ENCODE data around the gene MRPL21.
A peak's percentile ranks its signal among the peaks of the same experiment; 100 is the strongest.
"Not testable (repeated sequence)": the region's sequence is repeated elsewhere in the genome, so short reads cannot be mapped to it uniquely, and the experiment has no call there.

MRPL21 gene

GRCh38 chr11:68905421-68906360, 2.1 kb upstream of the MRPL21 start:
- peaks cover 32% of the 10 kb centered on the region for H3K36me3 Mint-ChIP-seq (ENCODE audit: low read depth)
- peak overlapping the region; percentile 72 for H3K27ac Mint-ChIP-seq
- H3K9me3 Mint-ChIP-seq: no peaks in the 10 kb centered on the region
- H3K4me3 Mint-ChIP-seq: peak overlapping the region; percentile 96
- H3K4me1 Mint-ChIP-seq (ENCODE audit: low read depth): peaks cover 33% of the 10 kb centered on the region
- no peaks in the 10 kb centered on the region for H3K27me3 Mint-ChIP-seq

GRCh38 chr11:68904248-68904847, 716 bp upstream of the MRPL21 start:
- H3K4me1 Mint-ChIP-seq (ENCODE audit: low read depth): peaks cover 33% of the 10 kb centered on the region
- peak overlapping the region; percentile 92 for H3K27ac Mint-ChIP-seq
- peaks cover 34% of the 10 kb centered on the region for H3K36me3 Mint-ChIP-seq (ENCODE audit: low read depth)
- H3K27me3 Mint-ChIP-seq: no peaks in the 10 kb centered on the region
- peak overlapping the region; percentile 96 for H3K4me3 Mint-ChIP-seq
- H3K9me3 Mint-ChIP-seq: no peaks in the 10 kb centered on the region

GRCh38 chr11:68900835-68901381, 2.7 kb downstream of the MRPL21 start:
- H3K9me3 Mint-ChIP-seq: no peaks in the 10 kb centered on the region
- H3K27ac Mint-ChIP-seq: no peak overlapping the region
- no peaks in the 10 kb centered on the region for H3K27me3 Mint-ChIP-seq
- no peak overlapping the region for H3K4me3 Mint-ChIP-seq
- H3K36me3 Mint-ChIP-seq (ENCODE audit: low read depth): peaks cover 46% of the 10 kb centered on the region
- H3K4me1 Mint-ChIP-seq (ENCODE audit: low read depth): peaks cover 33% of the 10 kb centered on the region

DNA sequence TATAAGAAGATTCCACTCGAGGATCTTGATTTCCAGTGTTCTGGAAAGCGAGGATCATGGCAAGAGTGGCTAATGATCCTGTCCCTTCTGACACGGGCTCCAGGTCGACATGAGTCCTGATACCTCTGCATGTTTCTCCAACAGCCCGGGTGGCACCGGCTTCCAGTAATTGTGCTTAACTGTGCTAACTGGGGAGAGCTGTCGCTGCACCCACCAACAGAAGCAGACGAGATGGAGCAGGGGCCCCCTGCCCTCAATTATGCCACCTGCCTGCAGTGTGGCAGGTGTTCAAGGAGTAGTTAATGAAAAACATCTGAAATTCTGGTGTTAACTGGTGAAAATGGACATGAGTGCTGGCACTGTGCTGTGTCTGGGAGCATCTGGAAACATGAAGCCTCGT, 6.2 kb downstream of the MRPL21 start:
- Mint-ChIP-seq H3K4me3 (no peak overlapping the region), H3K4me1 (ENCODE audit: low read depth) (peaks cover 14% of the 10 kb centered on the region), H3K9me3 (no peaks in the 10 kb centered on the region), H3K27me3 (no peaks in the 10 kb centered on the region), H3K27ac (no peak overlapping the region), H3K36me3 (ENCODE audit: low read depth) (peaks cover 72% of the 10 kb centered on the region)

DNA sequence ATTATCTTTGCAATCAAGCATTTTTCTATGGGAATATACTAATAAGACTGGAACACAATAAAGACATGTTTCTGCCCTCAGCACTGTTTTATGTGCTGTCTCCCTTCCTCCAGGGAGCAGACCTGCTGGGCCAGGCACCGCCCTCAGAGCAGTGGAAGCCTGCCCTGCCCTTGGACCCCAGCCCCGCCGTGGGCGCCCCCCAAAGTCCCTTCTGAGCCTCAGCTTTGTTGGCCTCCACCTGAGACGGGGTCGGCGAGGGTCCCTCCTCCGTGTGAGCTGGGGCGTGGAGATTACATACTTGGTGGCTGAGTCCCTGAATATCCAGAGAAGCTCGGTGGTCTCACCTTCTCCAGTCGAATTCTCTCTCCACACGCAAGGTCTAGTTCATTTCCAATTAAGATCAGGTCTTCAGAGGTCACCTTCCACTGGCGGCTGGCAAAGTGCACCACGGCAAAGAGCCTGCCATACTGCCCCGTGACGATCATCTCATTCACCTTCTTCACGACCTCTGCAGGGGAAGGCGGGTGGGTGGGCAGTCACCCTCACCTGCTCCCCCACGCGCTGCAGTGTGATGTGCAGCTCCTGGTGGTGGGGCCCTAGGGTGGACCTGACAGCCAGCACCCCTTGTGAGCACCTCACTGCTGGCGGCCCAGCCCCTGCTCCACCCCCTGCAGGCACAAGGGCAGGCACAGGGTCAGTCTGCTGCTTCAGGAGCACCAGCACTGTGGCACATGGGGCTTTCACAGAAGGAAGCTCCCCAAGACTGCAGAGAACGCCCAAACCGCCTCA, 7.3 kb downstream of the MRPL21 start:
- no peak overlapping the region for H3K27ac Mint-ChIP-seq
- H3K36me3 Mint-ChIP-seq (ENCODE audit: low read depth): peaks cover 69% of the 10 kb centered on the region
- H3K4me1 Mint-ChIP-seq (ENCODE audit: low read depth): peaks cover 3% of the 10 kb centered on the region
- H3K4me3 Mint-ChIP-seq: no peak overlapping the region
- H3K27me3 Mint-ChIP-seq: no peaks in the 10 kb centered on the region
- H3K9me3 Mint-ChIP-seq: no peaks in the 10 kb centered on the region

- Mint-ChIP-seq H3K27ac (no peak overlapping the region), H3K27me3 (no peaks in the 10 kb centered on the region), H3K4me1 (ENCODE audit: low read depth) (peaks cover 3% of the 10 kb centered on the region), H3K36me3 (ENCODE audit: low read depth) (peaks cover 69% of the 10 kb centered on the region), H3K9me3 (no peaks in the 10 kb centered on the region), H3K4me3 (no peak overlapping the region)
Measured at GRCh38 chr11:68893282-68893681, 10.3 kb downstream of the MRPL21 start.

DNA sequence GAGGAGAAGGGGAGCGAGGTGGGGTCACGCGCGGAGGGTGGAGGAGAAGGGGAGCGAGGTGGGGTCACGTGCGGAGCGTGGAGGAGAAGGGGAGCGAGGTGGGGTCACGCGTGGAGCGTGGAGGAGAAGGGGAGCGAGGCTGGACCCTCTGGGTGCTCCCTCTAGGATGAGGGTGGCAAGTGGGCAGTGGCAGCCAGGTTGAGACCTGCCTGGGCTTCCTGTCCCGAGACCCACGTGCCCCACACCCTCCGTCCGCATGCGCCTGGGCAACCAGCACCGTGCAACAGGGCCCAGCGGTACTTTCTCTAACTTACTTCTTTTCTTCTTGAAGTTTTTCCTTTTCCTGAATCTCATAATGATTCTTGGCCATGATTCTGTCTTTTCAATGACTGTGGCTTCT, 11.1 kb downstream of the MRPL21 start:
- Mint-ChIP-seq H3K4me1 (ENCODE audit: low read depth) (peaks cover 3% of the 10 kb centered on the region), H3K27me3 (no peaks in the 10 kb centered on the region), H3K4me3 (no peak overlapping the region), H3K27ac (no peak overlapping the region), H3K9me3 (no peaks in the 10 kb centered on the region), H3K36me3 (ENCODE audit: low read depth) (peaks cover 62% of the 10 kb centered on the region)

GRCh38 chr11:68891351-68891948, 12.2 kb downstream of the MRPL21 start:
- no peak overlapping the region for H3K27ac Mint-ChIP-seq
- H3K36me3 Mint-ChIP-seq (ENCODE audit: low read depth): peaks cover 54% of the 10 kb centered on the region

DNA sequence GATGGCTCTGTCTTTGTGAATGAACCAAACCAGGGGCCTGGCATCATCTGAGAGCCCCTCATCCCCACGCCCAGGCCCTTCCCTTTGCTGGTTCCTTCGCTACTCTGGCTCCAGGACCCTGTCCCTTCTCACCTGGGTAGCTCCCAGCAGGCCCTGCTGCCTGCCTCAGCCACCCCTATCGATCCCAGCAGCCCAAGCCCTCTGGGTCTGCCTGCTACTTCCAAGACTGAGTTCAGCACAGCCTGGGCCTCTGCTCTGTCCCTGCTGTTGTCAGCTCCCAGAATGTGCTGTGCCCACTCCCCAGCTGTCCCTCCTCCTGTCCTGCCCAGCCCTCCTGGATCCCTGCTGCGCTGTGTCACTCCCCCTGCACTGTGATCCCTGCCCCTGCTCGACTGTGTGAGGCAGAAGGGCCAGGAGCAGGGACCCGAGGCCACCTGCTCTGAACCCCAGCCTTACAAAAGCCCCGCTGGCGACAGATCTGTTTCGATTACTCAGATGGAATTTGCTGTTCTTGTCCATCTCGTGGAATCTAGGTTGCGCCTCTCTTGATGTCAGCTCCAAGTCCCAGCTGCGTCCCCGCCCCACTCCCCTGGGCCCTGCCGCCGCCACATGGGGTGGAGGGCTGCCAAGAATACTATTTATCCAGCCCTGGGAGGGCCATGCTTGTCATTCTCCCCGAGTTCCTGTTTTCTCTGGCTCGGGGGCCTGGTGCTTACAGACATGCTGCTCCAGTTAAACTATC, 13.0 kb downstream of the MRPL21 start:
- H3K9me3 Mint-ChIP-seq: no peaks in the 10 kb centered on the region
- H3K27ac Mint-ChIP-seq: no peak overlapping the region
- peaks cover 46% of the 10 kb centered on the region for H3K36me3 Mint-ChIP-seq (ENCODE audit: low read depth)
- no peak overlapping the region for H3K4me3 Mint-ChIP-seq
- H3K27me3 Mint-ChIP-seq: no peaks in the 10 kb centered on the region
- H3K4me1 Mint-ChIP-seq (ENCODE audit: low read depth): peaks cover 3% of the 10 kb centered on the region

More at GRCh38 chr11:68891351-68891948, 12.2 kb downstream of the MRPL21 start:
- no peaks in the 10 kb centered on the region for H3K9me3 Mint-ChIP-seq
- H3K27me3 Mint-ChIP-seq: no peaks in the 10 kb centered on the region
- peaks cover 3% of the 10 kb centered on the region for H3K4me1 Mint-ChIP-seq (ENCODE audit: low read depth)
- H3K4me3 Mint-ChIP-seq: no peak overlapping the region

- no peaks in the 10 kb centered on the region for H3K27me3 Mint-ChIP-seq
- H3K36me3 Mint-ChIP-seq (ENCODE audit: low read depth): peaks cover 45% of the 10 kb centered on the region
- H3K4me3 Mint-ChIP-seq: no peak overlapping the region
- H3K9me3 Mint-ChIP-seq: no peaks in the 10 kb centered on the region
- H3K27ac Mint-ChIP-seq: no peak overlapping the region
- H3K4me1 Mint-ChIP-seq (ENCODE audit: low read depth): peaks cover 3% of the 10 kb centered on the region
Measured at GRCh38 chr11:68889948-68890446, 13.6 kb downstream of the MRPL21 start.

DNA sequence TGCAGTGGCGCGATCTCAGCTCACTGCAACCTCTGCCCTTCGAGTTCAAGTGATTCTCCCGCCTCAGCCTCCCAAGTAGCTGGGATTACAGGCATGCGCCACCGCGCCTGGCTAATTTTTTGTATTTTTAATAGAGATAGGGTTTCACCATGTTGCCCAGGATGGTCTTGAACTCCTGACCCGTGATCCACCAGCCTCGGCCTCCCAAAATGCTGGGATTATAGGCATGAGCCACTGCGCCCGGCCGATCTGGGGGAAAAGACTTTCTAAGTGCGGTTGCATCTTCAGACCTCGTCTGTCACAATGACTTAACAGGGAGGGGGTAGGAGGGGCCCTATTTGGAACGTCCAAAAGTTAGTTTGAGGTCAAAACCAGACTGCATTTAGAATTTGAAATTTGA, 18.8 kb downstream of the MRPL21 start:
- H3K27ac Mint-ChIP-seq; H3K27me3 Mint-ChIP-seq; H3K4me1 Mint-ChIP-seq (ENCODE audit: low read depth); H3K9me3 Mint-ChIP-seq; H3K4me3 Mint-ChIP-seq: not testable (repeated sequence)
- H3K36me3 Mint-ChIP-seq (ENCODE audit: low read depth): peaks cover 11% of the 10 kb centered on the region

DNA sequence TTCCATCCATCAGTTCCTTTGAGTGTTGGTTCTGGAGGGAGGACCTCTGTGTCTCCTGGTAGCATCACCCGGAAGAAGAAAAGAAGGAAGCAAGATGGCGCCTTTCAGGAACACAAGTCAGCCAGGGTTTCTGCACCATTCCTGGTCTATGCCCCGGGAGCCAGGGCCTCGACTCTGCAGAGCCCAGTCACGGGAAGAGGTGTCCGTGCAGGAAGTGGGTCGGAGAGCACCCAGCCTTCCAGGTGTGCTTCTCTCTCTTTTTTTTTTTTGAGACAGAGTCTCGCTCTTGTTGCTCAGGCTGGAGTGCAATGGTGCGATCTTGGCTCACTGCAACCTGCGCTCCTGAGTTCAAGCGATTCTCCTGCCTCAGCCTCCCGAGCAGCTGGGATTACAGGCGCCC, 21.2 kb downstream of the MRPL21 start:
- Mint-ChIP-seq H3K4me3 (no peak overlapping the region), H3K9me3 (no peaks in the 10 kb centered on the region), H3K4me1 (ENCODE audit: low read depth) (no peaks in the 10 kb centered on the region), H3K36me3 (ENCODE audit: low read depth) (peaks cover 7% of the 10 kb centered on the region), H3K27me3 (no peaks in the 10 kb centered on the region), H3K27ac (no peak overlapping the region)

DNA sequence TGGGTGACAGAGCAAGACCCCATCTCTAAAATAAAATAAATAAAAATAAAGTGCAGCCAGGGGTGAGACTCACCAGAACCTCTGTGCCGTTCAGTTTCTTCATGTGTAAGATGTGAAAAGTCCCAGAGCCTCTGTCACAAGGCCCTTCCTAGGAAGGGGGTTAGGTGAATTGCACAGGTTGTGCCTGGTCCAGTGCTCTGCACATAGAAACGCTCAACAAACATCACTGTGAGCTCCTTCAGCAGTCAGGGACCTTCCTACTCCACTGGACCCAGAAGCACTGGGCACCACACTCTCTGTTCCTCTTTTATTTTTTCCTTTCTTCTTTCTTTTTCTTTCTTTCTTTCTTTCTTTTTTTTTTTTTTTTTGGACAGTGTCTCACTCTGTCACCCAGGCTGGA, 22.3 kb downstream of the MRPL21 start:
- peaks cover 7% of the 10 kb centered on the region for H3K36me3 Mint-ChIP-seq (ENCODE audit: low read depth)
- no peaks in the 10 kb centered on the region for H3K4me1 Mint-ChIP-seq (ENCODE audit: low read depth)
- H3K4me3 Mint-ChIP-seq: no peak overlapping the region
- H3K9me3 Mint-ChIP-seq: no peaks in the 10 kb centered on the region
- H3K27me3 Mint-ChIP-seq: no peaks in the 10 kb centered on the region
- no peak overlapping the region for H3K27ac Mint-ChIP-seq

DNA sequence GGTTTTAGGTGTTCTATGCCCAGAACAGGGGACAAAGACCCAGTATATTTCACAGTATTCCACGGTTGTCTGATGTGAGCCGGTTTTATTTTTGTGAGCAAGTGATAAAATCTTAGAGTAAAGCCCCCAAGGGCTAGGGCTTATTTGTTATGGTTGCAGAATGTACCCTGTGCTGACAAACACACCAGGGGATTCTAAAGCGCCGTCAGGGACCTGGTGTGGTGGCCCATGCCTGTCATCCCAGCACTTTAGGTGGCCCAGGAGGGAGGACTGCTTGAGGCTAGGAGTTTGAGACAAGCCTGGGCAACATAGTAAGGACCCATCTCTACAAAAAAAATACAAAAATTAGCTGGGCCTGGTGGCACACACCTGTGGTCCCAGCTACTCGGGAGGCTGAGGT, 22.8 kb downstream of the MRPL21 start:
- no peaks in the 10 kb centered on the region for H3K4me1 Mint-ChIP-seq (ENCODE audit: low read depth)
- no peaks in the 10 kb centered on the region for H3K9me3 Mint-ChIP-seq
- H3K27ac Mint-ChIP-seq: no peak overlapping the region
- no peaks in the 10 kb centered on the region for H3K27me3 Mint-ChIP-seq
- H3K36me3 Mint-ChIP-seq (ENCODE audit: low read depth): peaks cover 7% of the 10 kb centered on the region
- no peak overlapping the region for H3K4me3 Mint-ChIP-seq
